ENCODE measurements around the gene FCHSD2. TPM values are rescaled to one million over a fixed set of nuclear protein-coding genes. Genes with fewer than 3 reads are reported as not detected.
"Not testable (repeated sequence)": the region's sequence is repeated elsewhere in the genome, so short reads cannot be mapped to it uniquely, and the experiment has no call there.

The FCHSD2 gene
- polyA plus RNA-seq, 3 donors = 35.1 to 49.7 (median 44.9) TPM

GRCh38 chr11:72824020-72824419, 318.1 kb downstream of the FCHSD2 start:
- DNase-seq (ENCODE audit: extremely low read depth in 1 of 11, low read depth in 9 of 11, low spot score in 4 of 11) = no peak

GRCh38 chr11:72823105-72823804, 318.9 kb downstream of the FCHSD2 start:
- no peak for DNase-seq (ENCODE audit: extremely low read depth in 1 of 11, low read depth in 9 of 11, low spot score in 4 of 11)

GRCh38 chr11:72821920-72822799, 320.0 kb downstream of the FCHSD2 start:
- peak in 10 of 11 donors; percentile 77 to 91 (median 87) for DNase-seq (ENCODE audit: extremely low read depth in 1 of 11, low read depth in 9 of 11, low spot score in 4 of 11)

GRCh38 chr11:72821221-72821919, 320.7 kb downstream of the FCHSD2 start:
- DNase-seq (ENCODE audit: extremely low read depth in 1 of 11, low read depth in 9 of 11, low spot score in 4 of 11) = no peak

GRCh38 chr11:72820439-72821139, 321.5 kb downstream of the FCHSD2 start:
- no peak for DNase-seq (ENCODE audit: extremely low read depth in 1 of 11, low read depth in 9 of 11, low spot score in 4 of 11)

GRCh38 chr11:72818971-72819370, 323.1 kb downstream of the FCHSD2 start:
- DNase-seq (ENCODE audit: extremely low read depth in 1 of 11, low read depth in 9 of 11, low spot score in 4 of 11) = no peak

- no peak for DNase-seq (ENCODE audit: extremely low read depth in 1 of 11, low read depth in 9 of 11, low spot score in 4 of 11)
Observed at GRCh38 chr11:72817966-72818365, 324.2 kb downstream of the FCHSD2 start.

- DNase-seq (ENCODE audit: extremely low read depth in 1 of 11, low read depth in 9 of 11, low spot score in 4 of 11) = no peak
Observed at GRCh38 chr11:72816404-72816990, 325.6 kb downstream of the FCHSD2 start.

GRCh38 chr11:72815110-72815618, 327.0 kb downstream of the FCHSD2 start:
- DNase-seq (ENCODE audit: extremely low read depth in 1 of 11, low read depth in 9 of 11, low spot score in 4 of 11) = no peak

- DNase-seq (ENCODE audit: extremely low read depth in 1 of 11, low read depth in 9 of 11, low spot score in 4 of 11) = peak in 8 of 11 donors; percentile 59 to 87 (median 86)
Observed at GRCh38 chr11:72814286-72815109, 327.6 kb downstream of the FCHSD2 start, which contains the start of gene ATG16L2. Gene ATG16L2, plus strand, starts transcription at chr11:72814411. Its CDS starts 35 bp downstream, at chr11:72814446.

- DNase-seq (ENCODE audit: extremely low read depth in 1 of 11, low read depth in 9 of 11, low spot score in 4 of 11) = peak in 8 of 11 donors; percentile 52 to 81 (median 74)
Observed at GRCh38 chr11:72813740-72814285, 328.3 kb downstream of the FCHSD2 start.

- no peak for DNase-seq (ENCODE audit: extremely low read depth in 1 of 11, low read depth in 9 of 11, low spot score in 4 of 11)
Observed at GRCh38 chr11:72812967-72813739, 329.0 kb downstream of the FCHSD2 start.

- DNase-seq (ENCODE audit: extremely low read depth in 1 of 11, low read depth in 9 of 11, low spot score in 4 of 11) = no peak
Observed at GRCh38 chr11:72812604-72812966, 329.5 kb downstream of the FCHSD2 start.

- DNase-seq (ENCODE audit: extremely low read depth in 1 of 11, low read depth in 9 of 11, low spot score in 4 of 11) = not testable (repeated sequence)
Observed at GRCh38 chr11:72811686-72812085, 330.4 kb downstream of the FCHSD2 start.

GRCh38 chr11:72808331-72808798, 333.8 kb downstream of the FCHSD2 start:
- DNase-seq (ENCODE audit: extremely low read depth in 1 of 11, low read depth in 9 of 11, low spot score in 4 of 11) = no peak

- no peak for DNase-seq (ENCODE audit: extremely low read depth in 1 of 11, low read depth in 9 of 11, low spot score in 4 of 11)
Observed at GRCh38 chr11:72807792-72808191, 334.3 kb downstream of the FCHSD2 start.
